ENCODE measurements around the gene NEU2. TPM values are rescaled to one million over a fixed set of nuclear protein-coding genes. Genes with fewer than 3 reads are reported as not detected.

NEU2 gene
- polyA plus RNA-seq, 12 donors = not detected

DNA sequence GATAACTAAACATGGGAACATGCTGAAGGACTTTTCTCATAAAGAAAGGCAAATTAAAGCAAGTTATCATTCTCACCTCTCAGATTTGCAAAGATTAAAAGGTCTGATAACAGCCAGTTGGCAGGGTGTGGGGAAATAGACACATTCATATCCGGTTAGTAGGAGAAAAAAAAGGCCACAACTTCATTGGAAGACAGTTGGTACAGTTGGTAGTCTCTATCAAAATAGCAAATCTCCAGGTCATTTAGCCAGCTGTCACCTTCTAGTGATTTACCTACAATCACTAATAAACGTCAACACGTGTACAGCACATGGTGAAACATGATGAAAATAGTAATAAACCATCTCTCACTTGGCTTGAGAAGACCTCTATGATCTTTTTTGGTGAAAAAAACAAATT is 44.3 kb downstream of the NEU2 start:
- DNase-seq = no peak

DNA sequence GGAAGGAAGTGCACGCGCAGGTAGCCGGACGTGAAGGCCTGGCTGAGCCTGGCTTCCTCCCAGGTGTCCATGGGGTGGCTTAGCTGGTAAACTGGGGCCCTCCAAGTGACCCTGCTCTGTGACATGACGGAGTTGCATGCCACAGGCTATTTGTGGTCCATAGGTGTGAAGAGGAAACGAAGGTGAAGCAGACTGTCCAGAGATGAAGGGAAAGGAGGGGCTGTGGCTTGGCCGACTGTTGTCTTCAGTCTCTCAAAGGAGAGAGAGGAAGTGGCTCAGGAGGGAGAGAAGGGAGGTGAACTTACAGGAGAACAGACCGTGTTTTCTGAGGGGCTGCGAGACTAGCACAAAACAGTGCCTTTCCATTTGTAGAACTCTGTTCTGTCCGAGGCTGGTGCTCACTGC is 47.0 kb downstream of the NEU2 start:
- DNase-seq = no peak

DNA sequence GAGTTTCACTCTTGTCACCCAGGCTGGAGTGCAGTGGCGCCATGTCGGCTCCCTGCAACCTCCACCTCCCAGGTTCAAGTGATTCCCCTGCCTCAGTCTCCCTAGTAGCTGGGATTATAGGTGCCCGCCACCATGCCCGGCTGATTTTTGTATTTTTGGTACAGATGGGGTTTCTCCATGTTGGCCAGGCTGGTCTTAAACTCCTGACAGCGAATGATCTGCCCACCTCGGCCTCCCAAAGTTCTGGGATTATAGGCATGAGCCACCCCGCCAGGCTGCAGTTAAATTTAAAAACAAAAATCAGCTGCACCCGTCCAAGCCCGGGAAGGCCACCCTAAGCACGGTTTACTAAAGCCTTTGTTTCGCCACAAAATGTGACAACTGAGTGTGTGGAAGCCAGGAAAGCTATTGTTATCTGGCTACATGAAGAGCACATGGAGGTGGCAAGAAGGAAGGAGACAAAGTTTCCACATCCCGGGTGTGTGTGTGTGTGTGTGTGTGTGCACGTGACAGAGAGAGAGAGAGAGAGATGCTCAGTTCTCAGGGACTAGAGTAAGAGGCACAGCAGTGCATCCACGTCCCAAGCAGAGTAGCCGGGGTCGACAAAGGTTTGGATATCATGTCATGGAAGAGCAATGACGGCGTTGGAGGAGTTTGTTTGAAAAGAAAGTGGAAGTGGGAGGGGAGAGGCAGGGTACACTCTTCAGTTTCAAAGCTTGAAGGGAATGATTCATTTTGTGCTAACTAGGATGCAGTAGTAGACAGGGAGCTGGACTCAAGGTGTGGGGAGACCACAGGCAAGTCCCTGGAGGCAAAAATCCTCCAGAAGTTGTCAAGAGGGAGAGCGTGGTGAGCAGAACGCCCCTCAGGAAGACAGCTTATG is 47.7 kb downstream of the NEU2 start:
- DNase-seq = no peak

DNA sequence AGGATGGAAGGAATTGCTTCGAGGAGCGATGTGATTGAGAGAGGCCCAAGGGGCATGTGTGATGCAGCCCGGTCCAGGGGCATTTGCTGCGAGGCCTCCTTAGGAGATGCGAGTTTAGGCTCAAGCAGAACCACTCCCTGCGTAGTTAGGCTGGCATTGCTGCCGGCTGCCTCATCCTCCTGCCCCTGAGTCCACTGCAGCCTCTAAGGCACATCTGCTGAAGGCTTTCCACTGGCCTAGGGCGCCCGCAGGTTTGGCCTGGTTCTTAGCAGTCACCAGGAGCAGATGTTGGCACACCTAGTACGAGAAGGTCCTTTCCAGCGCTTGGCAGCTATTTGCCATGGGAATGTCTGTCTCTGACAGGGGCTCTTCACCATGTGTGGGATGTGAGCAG is 48.4 kb downstream of the NEU2 start:
- DNase-seq = no peak

GRCh38 chr2:233081232-233081730 is 48.8 kb downstream of the NEU2 start:
- no peak for DNase-seq

DNA sequence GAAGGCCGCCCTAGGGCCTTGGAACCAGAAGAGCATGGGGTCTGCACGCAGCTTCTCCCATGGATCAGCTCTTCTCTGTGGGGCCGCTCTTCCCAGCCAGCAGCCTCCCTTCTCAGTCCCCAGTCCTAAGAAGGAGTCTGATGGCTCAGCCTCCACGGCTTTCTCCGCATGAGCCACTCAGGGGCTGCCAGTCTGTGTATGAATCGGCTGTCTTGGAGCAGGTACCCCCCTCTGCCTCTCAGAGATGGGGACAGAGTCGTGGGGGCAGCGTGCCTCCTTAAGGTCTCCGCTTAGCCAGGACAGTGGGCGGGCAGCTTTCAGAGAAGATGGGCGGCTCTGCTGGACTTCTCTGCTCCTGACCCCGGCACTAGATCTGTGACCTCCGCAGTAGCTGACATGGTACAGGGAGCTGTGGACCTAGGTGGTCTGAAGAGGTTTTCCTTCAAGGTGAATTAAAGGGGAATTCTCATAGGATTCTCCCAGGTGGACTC is 49.3 kb downstream of the NEU2 start:
- no peak for DNase-seq

- DNase-seq = no peak
These were observed 49.9 kb downstream of the NEU2 start for GRCh38 chr2:233082222-233082930.

GRCh38 chr2:233082931-233083755 is 50.7 kb downstream of the NEU2 start:
- DNase-seq = no peak

GRCh38 chr2:233083782-233084181 is 51.3 kb downstream of the NEU2 start:
- DNase-seq = no peak

DNA sequence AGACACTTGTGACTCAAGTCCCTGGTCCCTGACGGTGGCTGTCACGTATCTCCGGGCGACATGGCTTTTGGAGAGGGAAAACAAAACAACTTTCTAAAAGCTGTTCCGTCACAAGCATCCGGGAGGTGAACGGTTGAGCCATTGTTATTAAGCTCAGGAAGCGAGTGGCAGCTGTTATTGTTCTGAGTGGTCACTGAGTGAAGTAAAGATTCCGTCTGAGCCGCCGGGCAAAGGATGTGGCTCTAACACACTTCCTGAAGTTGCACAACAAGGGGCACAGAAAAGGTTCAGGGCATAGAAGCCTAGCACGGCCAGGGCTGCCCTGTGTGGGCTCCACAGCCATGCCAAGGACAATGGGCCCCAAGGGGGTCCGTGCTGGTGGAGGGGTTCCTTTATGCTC is 52.0 kb downstream of the NEU2 start:
- no peak for DNase-seq

Other genes with a start within 250 kb of the NEU2 start
- gene SNORC, start 162.4 kb upstream of the NEU2 start, polyA plus RNA-seq (ENCODE audit: insufficient read length in 12 of 12) = 10 to 100 TPM in 1 of 12 donors, 1 to 10 TPM in 7, under 1 TPM in 3, not detected in 1; 0.45 to 11.2 (median 1.6) TPM
- gene NGEF, start 19.4 kb upstream of the NEU2 start, polyA plus RNA-seq (ENCODE audit: insufficient read length in 12 of 12) = 1 to 10 TPM in 9 of 12 donors, under 1 TPM in 1, not detected in 2; 0.81 to 7.1 (median 1.6) TPM
- 10 to 100 TPM in 2 of 12 donors, 1 to 10 TPM in 9, not detected in 1; 5.0 to 26.1 (median 7.1) TPM for gene INPP5D, start 27.7 kb downstream of the NEU2 start, polyA plus RNA-seq (ENCODE audit: insufficient read length in 12 of 12)
- gene ATG16L1, start 219.0 kb downstream of the NEU2 start, polyA plus RNA-seq (ENCODE audit: insufficient read length in 12 of 12) = 10 to 100 TPM in 10 of 12 donors, 1 to 10 TPM in 1, not detected in 1; 7.8 to 19.6 (median 16.7) TPM